ENCODE results near the gene RSPH9.

DNA sequence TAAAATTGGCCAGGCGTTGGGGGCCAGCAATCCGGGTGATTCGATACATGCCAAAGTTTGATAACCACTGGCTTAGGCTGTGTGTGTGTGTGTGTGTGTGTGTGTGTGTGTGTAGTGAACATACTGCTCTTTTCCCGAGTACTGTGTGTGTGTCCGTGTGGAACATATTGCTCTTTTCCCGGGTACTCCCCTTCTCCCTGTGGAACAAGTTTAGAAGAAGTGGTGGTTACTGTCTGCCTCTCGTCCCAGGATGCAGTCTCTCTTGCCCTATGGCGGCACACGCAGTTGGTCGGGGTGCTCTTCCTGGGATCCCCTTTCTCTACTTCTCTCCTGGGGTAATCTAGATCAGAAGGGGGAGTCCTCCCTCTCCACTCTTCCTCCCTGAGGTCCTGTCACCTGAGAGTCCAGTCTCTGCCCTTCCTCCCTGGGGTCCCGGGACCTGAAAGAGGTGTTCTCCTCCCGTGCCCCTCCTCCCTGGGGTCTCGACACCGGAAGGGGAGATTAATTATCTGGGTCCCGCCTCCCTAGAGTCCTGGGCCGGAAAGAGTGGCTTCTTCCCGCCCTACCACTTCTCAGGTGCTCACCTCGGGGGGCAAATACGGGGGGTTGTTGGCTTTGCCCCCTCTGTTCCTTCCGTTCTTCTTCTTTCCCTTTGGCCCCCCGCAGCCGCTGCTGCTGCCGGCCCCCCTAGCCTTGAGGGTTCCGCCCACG, 16.3 kb upstream of the RSPH9 start:
- TF ChIP-seq TAF1 (conservative IDR thresholded peaks at IDR 0.05) (no peak), CTCF (IDR thresholded peaks at IDR 0.05; ENCODE audit: low read depth, low read length, missing input control) (no peak), NR2F2 (IDR thresholded peaks at IDR 0.05) (peak; percentile 51), FOXA1 (IDR thresholded peaks at IDR 0.05) (no peak), JUND (IDR thresholded peaks at IDR 0.05) (no peak), ATF3 (IDR thresholded peaks at IDR 0.05) (no peak), YY1 (IDR thresholded peaks at IDR 0.05) (no peak), REST (IDR thresholded peaks at IDR 0.05) (no peak), RAD21 (IDR thresholded peaks at IDR 0.05) (no peak)
- TF ChIP-seq, protein P1, sequence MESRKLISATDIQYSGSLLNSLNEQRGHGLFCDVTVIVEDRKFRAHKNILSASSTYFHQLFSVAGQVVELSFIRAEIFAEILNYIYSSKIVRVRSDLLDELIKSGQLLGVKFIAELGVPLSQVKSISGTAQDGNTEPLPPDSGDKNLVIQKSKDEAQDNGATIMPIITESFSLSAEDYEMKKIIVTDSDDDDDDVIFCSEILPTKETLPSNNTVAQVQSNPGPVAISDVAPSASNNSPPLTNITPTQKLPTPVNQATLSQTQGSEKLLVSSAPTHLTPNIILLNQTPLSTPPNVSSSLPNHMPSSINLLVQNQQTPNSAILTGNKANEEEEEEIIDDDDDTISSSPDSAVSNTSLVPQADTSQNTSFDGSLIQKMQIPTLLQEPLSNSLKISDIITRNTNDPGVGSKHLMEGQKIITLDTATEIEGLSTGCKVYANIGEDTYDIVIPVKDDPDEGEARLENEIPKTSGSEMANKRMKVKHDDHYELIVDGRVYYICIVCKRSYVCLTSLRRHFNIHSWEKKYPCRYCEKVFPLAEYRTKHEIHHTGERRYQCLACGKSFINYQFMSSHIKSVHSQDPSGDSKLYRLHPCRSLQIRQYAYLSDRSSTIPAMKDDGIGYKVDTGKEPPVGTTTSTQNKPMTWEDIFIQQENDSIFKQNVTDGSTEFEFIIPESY (IDR thresholded peaks at IDR 0.05), result no peak

All from liver (tissue), 3 donors.